Measurements from ENCODE around the gene DAZAP1.

GRCh38 chr19:1447944-1448343 lies 40.6 kb downstream of the DAZAP1 start:
- TF ChIP-seq CTCF (IDR thresholded peaks at IDR 0.05; ENCODE audit: insufficient read depth, low read length, poor library complexity, severe bottlenecking) (no peak), EZH2phosphoT487 (conservative IDR thresholded peaks at IDR 0.05; ENCODE audit: low read length) (no peak)
